Kidney (tissue), 14 donors: ENCODE measurements around the gene NRBF2. TPM values are rescaled to one million over a fixed set of nuclear protein-coding genes. Genes with fewer than 3 reads are reported as not detected.
"Not testable (repeated sequence)": the region's sequence is repeated elsewhere in the genome, so short reads cannot be mapped to it uniquely, and the experiment has no call there.

Source experiments
- DNase-seq, 5 donors: peaks; one replicate each; pipeline ENCODE4 v3.0.0-alpha.2; 2013 to 2020
- FAIRE-seq: peaks from 2 replicates; lab custom pipeline; 2012; peaks lifted over from hg19 to GRCh38; lab: Jason Lieb, UNC
- H3K27ac ChIP-seq, 2 donors: one replicate each; pipeline ENCODE4 v1.7.0; 2013; ENCODE audit warnings: low read depth in 2 of 2, low read length in 2 of 2, inconsistent platforms in 1 of 2
- H3K27me3 ChIP-seq: one replicate; pipeline ENCODE4 v1.7.1; 2013; ENCODE audit warnings: low read length, inconsistent platforms; ENCODE audit not compliant: control insufficient read depth, insufficient read depth
- H3K36me3 ChIP-seq, 3 donors: one replicate each; pipeline versions ENCODE4 v1.7.0 to v1.7.1; 2013; ENCODE audit warnings: low read length in 3 of 3, control low read depth in 1 of 3, inconsistent platforms in 1 of 3; ENCODE audit not compliant: insufficient read depth in 3 of 3, control insufficient read depth in 2 of 3
- H3K4me1 ChIP-seq, 3 donors: one replicate each; pipeline versions ENCODE4 v1.7.0 to v1.7.1; 2013; ENCODE audit warnings: low read length in 3 of 3, inconsistent platforms in 1 of 3, low read depth in 1 of 3; ENCODE audit not compliant: control insufficient read depth in 2 of 3, insufficient read depth in 2 of 3
- H3K4me3 ChIP-seq, 3 donors: one replicate each; pipeline versions ENCODE4 v1.7.0 to v1.8.1; 2013; ENCODE audit warnings: low read length in 3 of 3, control low read depth in 1 of 3, inconsistent platforms in 1 of 3
- H3K9ac ChIP-seq, 3 donors: one replicate each; pipeline versions ENCODE4 v1.7.0 to v1.7.1; 2013; ENCODE audit warnings: low read length in 3 of 3, control low read depth in 1 of 3, inconsistent platforms in 1 of 3
- H3K9me3 ChIP-seq, 3 donors: one replicate each; pipeline versions ENCODE4 v1.7.0 to v1.7.1; 2013; ENCODE audit warnings: low read length in 3 of 3, control low read depth in 1 of 3, inconsistent platforms in 1 of 3; ENCODE audit not compliant: control insufficient read depth in 2 of 3, insufficient read depth in 1 of 3
- intact Hi-C: fragments of 100-400 bp; cut with DNase I; formaldehyde crosslinking; loops from one replicate; pipeline ENCODE4 v1.11.1; 2022
- polyA plus RNA-seq: library from polyadenylated mRNA; stranded (reverse); fragments of 350-450 nt; fragmentation: Illumina TruSeq; extraction: RNeasy Lipid Tissue Mini Kit (QIAGEN cat#74804); gene quantifications from one replicate; pipeline ENCODE4 v1.2.3, GENCODE V29; 2014; ENCODE audit warnings: low read depth, low replicate concordance; ENCODE audit not compliant: insufficient read depth
- total RNA-seq: library from RNA; stranded (reverse); fragmentation: NEBNext Ultra II Directional; extraction: Animal tissue kit (Norgen Biotek cat#: 25700); gene quantifications from one replicate; pipeline ENCODE4 v1.2.1, GENCODE V29; 2021
- TF ChIP-seq, protein P1 (sequence below): IDR thresholded peaks from 3 replicates; pipeline ENCODE4 v1.5.1; 2012; ENCODE audit warnings: mild to moderate bottlenecking, moderate library complexity, borderline replicate concordance; ENCODE audit not compliant: insufficient read depth; ENCODE audit errors: extremely low read depth
- donor health status: control.
- donor health status: control.
- donor health status: control.
- donor health status: control.
- donor health status: control.
- donor health status: DM: yes; HTN: yes; CAD: no.
- donor health status: Normal renal cell carcinoma (clear cell type).

The NRBF2 gene
- total and polyA plus RNA-seq, 2 donors from 2014 or later, result 11.2 to 15.8 TPM

DNA sequence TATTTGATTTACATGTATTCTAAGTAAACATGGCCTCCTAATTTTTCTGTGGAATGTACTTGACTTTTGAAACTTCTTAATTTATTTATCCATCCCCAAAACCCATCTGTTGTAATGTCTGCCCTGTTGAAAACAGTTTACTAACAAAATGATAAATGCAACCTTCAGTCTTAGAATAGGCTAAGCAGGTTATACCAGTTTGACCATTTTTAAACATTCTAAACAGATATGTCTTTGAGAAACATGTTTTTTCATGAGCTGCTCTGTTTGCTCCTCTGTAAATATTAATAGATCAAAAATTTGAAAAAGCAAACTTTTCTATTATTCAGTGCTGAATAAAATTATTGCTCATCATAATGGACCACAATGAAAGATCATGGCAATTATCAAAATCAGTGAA is 33.4 kb upstream of the NRBF2 start:
- FAIRE-seq (no peak), DNase-seq (no peak)
- no peaks in the 10 kb centered on the region for H3K4me1 ChIP-seq
- no peaks in the 10 kb centered on the region for H3K9me3 ChIP-seq
- H3K4me3 ChIP-seq, result no peak overlapping the region
- intact Hi-C loops, result no loop called here
- H3K36me3 ChIP-seq, result no peaks in the 10 kb centered on the region
- H3K27me3 ChIP-seq, result no peaks in the 10 kb centered on the region
- no peak overlapping the region for H3K9ac ChIP-seq
- TF ChIP-seq, protein P1, sequence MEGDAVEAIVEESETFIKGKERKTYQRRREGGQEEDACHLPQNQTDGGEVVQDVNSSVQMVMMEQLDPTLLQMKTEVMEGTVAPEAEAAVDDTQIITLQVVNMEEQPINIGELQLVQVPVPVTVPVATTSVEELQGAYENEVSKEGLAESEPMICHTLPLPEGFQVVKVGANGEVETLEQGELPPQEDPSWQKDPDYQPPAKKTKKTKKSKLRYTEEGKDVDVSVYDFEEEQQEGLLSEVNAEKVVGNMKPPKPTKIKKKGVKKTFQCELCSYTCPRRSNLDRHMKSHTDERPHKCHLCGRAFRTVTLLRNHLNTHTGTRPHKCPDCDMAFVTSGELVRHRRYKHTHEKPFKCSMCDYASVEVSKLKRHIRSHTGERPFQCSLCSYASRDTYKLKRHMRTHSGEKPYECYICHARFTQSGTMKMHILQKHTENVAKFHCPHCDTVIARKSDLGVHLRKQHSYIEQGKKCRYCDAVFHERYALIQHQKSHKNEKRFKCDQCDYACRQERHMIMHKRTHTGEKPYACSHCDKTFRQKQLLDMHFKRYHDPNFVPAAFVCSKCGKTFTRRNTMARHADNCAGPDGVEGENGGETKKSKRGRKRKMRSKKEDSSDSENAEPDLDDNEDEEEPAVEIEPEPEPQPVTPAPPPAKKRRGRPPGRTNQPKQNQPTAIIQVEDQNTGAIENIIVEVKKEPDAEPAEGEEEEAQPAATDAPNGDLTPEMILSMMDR, result no peak
- no peak overlapping the region for H3K27ac ChIP-seq

DNA sequence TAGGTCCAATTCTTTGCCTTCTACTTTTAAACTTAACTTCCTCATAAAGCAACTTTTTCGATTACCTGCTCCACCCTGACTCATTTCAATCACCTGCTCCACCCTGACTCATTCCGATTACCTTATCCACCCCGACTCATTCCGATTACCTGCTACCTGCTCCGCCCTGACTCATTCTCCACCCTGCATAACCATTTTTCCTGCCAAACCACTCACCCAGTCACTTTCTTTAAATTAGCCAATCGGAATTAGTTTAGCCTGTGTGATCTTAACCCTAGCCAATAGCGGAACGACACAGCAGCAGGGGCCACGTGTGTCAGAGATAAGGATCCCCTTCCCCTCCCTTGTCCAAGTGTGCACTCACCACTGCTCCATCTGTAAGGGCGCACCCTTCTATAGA is 32.0 kb upstream of the NRBF2 start:
- DNase-seq, H3K27me3 ChIP-seq, H3K36me3 ChIP-seq, H3K9me3 ChIP-seq, H3K4me3 ChIP-seq, H3K27ac ChIP-seq, FAIRE-seq, intact Hi-C loops, H3K9ac ChIP-seq, H3K4me1 ChIP-seq: not testable (repeated sequence)

DNA sequence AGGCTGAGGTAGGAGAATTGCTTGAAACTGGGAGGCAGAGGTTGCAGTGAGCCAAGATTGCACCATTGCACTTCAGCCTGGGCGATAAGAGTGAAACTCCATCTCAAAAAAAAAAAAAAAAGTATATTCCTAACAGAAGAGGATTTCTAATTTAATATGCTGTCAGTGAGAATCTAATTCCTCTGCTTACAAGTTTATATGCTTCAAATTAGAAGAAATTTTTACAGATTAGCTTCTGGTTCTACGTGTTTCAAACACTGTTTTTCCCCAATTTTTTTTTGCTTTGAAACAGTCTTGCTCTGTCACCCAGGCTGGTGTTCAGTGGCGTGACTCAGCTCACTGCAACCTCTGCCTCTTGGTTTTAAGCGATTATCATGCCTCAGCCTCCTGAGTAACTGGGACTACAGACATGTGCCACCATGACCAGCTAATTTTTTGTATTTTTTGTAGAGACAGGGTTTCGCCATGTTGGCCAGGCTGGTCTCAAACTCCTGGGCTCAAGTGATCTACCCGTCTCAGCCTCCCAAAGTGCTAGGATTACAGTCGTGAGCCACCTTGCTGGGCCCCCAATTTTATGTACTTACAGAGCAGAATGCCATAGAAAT is 30.7 kb upstream of the NRBF2 start:
- H3K9me3 ChIP-seq, H3K4me3 ChIP-seq, H3K27me3 ChIP-seq, intact Hi-C loops, H3K36me3 ChIP-seq, DNase-seq, FAIRE-seq, H3K9ac ChIP-seq, H3K27ac ChIP-seq, H3K4me1 ChIP-seq: not testable (repeated sequence)

DNA sequence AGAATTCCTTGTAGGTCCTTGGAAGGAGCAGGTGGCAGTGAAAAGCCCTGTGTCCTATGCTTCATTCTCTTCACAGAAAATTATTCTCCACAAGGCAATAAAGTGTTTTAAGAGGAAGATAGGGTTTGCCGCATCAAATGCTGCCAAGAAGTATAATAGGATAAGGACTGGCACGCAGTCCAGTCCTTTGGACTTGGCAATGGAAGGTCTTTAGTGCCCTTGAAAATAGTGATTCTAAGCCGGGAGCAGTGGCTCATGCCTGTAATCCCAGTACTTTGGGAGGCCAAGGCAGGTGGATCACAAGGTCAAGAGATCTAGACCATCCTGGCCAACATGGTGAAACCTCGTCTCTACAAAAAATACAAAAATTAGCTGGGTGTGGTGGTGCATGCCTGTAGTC is 29.9 kb upstream of the NRBF2 start:
- intact Hi-C loops, H3K27me3 ChIP-seq, DNase-seq, H3K4me3 ChIP-seq, FAIRE-seq, H3K27ac ChIP-seq, H3K9me3 ChIP-seq, H3K9ac ChIP-seq, H3K4me1 ChIP-seq, H3K36me3 ChIP-seq: not testable (repeated sequence)

DNA sequence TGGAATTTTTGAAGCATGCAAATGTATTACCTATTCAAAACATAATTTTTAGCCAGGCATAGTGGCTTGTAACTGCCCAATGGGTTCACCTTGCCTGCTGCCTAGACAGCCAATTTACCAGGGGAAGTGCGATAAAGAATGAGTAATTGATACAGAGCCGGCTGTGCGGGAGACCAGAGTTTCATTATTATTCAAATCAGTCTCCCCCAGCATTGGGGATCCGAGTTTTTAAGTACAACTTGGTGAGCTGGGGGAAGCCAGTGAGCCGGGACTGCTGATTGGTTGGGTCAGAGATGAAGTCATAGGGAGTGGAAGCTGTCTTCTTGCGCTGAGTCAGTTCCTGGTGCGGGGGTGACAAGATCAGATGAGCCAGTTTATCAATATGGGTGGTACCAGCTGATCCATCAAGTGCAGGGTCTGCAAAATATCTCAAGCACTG is 29.1 kb upstream of the NRBF2 start:
- Histone ChIP-seq H3K4me3 (no peak overlapping the region), H3K27me3 (no peaks in the 10 kb centered on the region), H3K36me3 (no peaks in the 10 kb centered on the region), H3K4me1 (no peaks in the 10 kb centered on the region), H3K9ac (no peak overlapping the region), H3K27ac (no peak overlapping the region), H3K9me3 (no peaks in the 10 kb centered on the region)
- TF ChIP-seq, protein P1, result no peak
- DNase-seq (no peak), FAIRE-seq (no peak)
- intact Hi-C loops, result no loop called here
